MM.1S (cell line): ENCODE measurements around the gene SPACA7.

ENCODE experiments used
- DNase-seq: peaks from one replicate; pipeline ENCODE4 v3.0.0-alpha.2; 2015
- H2AFZ ChIP-seq: fragments of 300-600 bp; sonication (generic); 2 replicates; pipeline ENCODE4 v1.6.0; 2016; ENCODE audit warnings: antibody characterized with exemption, low read length
- H3F3A ChIP-seq: fragments of 300-600 bp; sonication (generic); 2 replicates; pipeline ENCODE4 v1.6.1; 2016; ENCODE audit warnings: mild to moderate bottlenecking, antibody characterized with exemption, low read length, moderate library complexity, mixed read lengths; ENCODE audit not compliant: insufficient read depth
- H3K27ac ChIP-seq: fragments of 300-600 bp; sonication (generic); 2 replicates; pipeline ENCODE4 v1.5.1; 2016; ENCODE audit warnings: mild to moderate bottlenecking, low read length
- H3K27me3 ChIP-seq: fragments of 300-600 bp; sonication (generic); replicated peaks from 2 replicates; pipeline ENCODE4 v1.6.0; 2016; ENCODE audit warnings: low read length; ENCODE audit not compliant: insufficient read depth
- H3K36me3 ChIP-seq: fragments of 300-600 bp; sonication (generic); replicated peaks from 2 replicates; pipeline ENCODE4 v1.6.1; 2016; ENCODE audit warnings: mild to moderate bottlenecking, low read length, mixed read lengths; ENCODE audit not compliant: insufficient read depth
- H3K4me1 ChIP-seq: fragments of 300-600 bp; sonication (generic); 2 replicates; pipeline ENCODE4 v1.6.1; 2016; ENCODE audit warnings: low read length, mixed read lengths
- H3K4me2 ChIP-seq: fragments of 300-600 bp; sonication (generic); 2 replicates; pipeline ENCODE4 v1.6.0; 2016; ENCODE audit warnings: low read depth, low read length
- H3K4me3 ChIP-seq: fragments of 300-600 bp; sonication (generic); 2 replicates; pipeline ENCODE4 v1.5.1; 2016; ENCODE audit warnings: low read length, mixed read lengths
- H3K79me2 ChIP-seq: fragments of 300-600 bp; sonication (generic); 2 replicates; pipeline ENCODE4 v1.6.1; 2016; ENCODE audit warnings: mixed run types, low read length, mixed read lengths
- H3K9ac ChIP-seq: fragments of 300-600 bp; sonication (generic); 2 replicates; pipeline ENCODE4 v1.6.1; 2016; ENCODE audit warnings: low read length, mixed read lengths
- H3K9me2 ChIP-seq: fragments of 300-600 bp; sonication (generic); replicated peaks from 2 replicates; pipeline ENCODE4 v1.6.1; 2016; ENCODE audit warnings: mild to moderate bottlenecking, low read length, mixed read lengths; ENCODE audit not compliant: insufficient read depth
- H3K9me3 ChIP-seq: fragments of 300-600 bp; sonication (generic); replicated peaks from 2 replicates; pipeline ENCODE4 v1.6.1; 2016; ENCODE audit warnings: mild to moderate bottlenecking, low read length, mixed read lengths; ENCODE audit not compliant: insufficient read depth
- H4K20me1 ChIP-seq: fragments of 300-600 bp; sonication (generic); 2 replicates; pipeline ENCODE4 v1.6.1; 2016; ENCODE audit warnings: mild to moderate bottlenecking, low read length, moderate library complexity, mixed read lengths; ENCODE audit not compliant: insufficient read depth
- CTCF ChIP-seq: fragments of 300-600 bp; sonication (generic); IDR thresholded peaks from 2 replicates; pipeline ENCODE4 v1.5.1; 2016; ENCODE audit warnings: antibody characterized with exemption, low read length, mixed read lengths
- EZH2 ChIP-seq: fragments of 300-600 bp; sonication (generic); optimal IDR thresholded peaks from 2 replicates; pipeline ENCODE3; 2017; ENCODE audit warnings: low read depth, mild to moderate bottlenecking, antibody characterized with exemption, low read length, mixed read lengths
- EZH2phosphoT487 ChIP-seq: fragments of 300-600 bp; sonication (generic); IDR thresholded peaks from 2 replicates; pipeline ENCODE4 v1.6.1; 2018; ENCODE audit warnings: antibody characterized with exemption, low read length

Gene SPACA7

GRCh38 chr13:112349681-112350080, 26.5 kb upstream of the SPACA7 start:
- Histone ChIP-seq H2AFZ (no peak overlapping the region), H3K79me2 (no peaks in the 10 kb centered on the region), H3K27ac (no peak overlapping the region), H3K4me2 (no peak overlapping the region), H3K9me2 (no peaks in the 10 kb centered on the region), H3K4me3 (no peak overlapping the region), H3K27me3 (no peaks in the 10 kb centered on the region; the same call in 1 of the 2 replicates), H3F3A (no peaks in the 10 kb centered on the region), H4K20me1 (no peaks in the 10 kb centered on the region), H3K4me1 (no peaks in the 10 kb centered on the region), H3K36me3 (no peaks in the 10 kb centered on the region), H3K9ac (no peak overlapping the region), H3K9me3 (no peaks in the 10 kb centered on the region)
- TF ChIP-seq EZH2 (no peak), CTCF (no peak), EZH2phosphoT487 (no peak)
- DNase-seq, result no peak

GRCh38 chr13:112350300-112350699, 25.9 kb upstream of the SPACA7 start:
- no peaks in the 10 kb centered on the region for H3K36me3 ChIP-seq
- no peak for TF ChIP-seq EZH2
- no peak for TF ChIP-seq EZH2phosphoT487
- no peak for TF ChIP-seq CTCF
- H4K20me1 ChIP-seq, result no peaks in the 10 kb centered on the region
- no peaks in the 10 kb centered on the region for H3F3A ChIP-seq
- H3K27me3 ChIP-seq, result no peaks in the 10 kb centered on the region; the same call in 1 of the 2 replicates
- no peaks in the 10 kb centered on the region for H3K9me2 ChIP-seq
- no peaks in the 10 kb centered on the region for H3K79me2 ChIP-seq
- H3K9ac ChIP-seq, result no peak overlapping the region
- H3K4me2 ChIP-seq, result no peak overlapping the region
- no peak overlapping the region for H3K4me3 ChIP-seq
- no peaks in the 10 kb centered on the region for H3K9me3 ChIP-seq
- no peak overlapping the region for H3K27ac ChIP-seq
- no peak for DNase-seq
- H3K4me1 ChIP-seq, result no peaks in the 10 kb centered on the region
- no peak overlapping the region for H2AFZ ChIP-seq

- H3K9me2 ChIP-seq, result no peaks in the 10 kb centered on the region
- H3K4me1 ChIP-seq, result no peaks in the 10 kb centered on the region
- no peak overlapping the region for H3K4me3 ChIP-seq
- DNase-seq, result no peak
- H3K27ac ChIP-seq, result no peak overlapping the region
- no peaks in the 10 kb centered on the region for H3K9me3 ChIP-seq
- H3K4me2 ChIP-seq, result no peak overlapping the region
- no peaks in the 10 kb centered on the region; the same call in 1 of the 2 replicates for H3K27me3 ChIP-seq
- no peak overlapping the region for H3K9ac ChIP-seq
- H2AFZ ChIP-seq, result no peak overlapping the region
- H4K20me1 ChIP-seq, result no peaks in the 10 kb centered on the region
- no peaks in the 10 kb centered on the region for H3K36me3 ChIP-seq
- TF ChIP-seq EZH2, result no peak
- no peaks in the 10 kb centered on the region for H3F3A ChIP-seq
- no peaks in the 10 kb centered on the region for H3K79me2 ChIP-seq
Measured at GRCh38 chr13:112351825-112352224, 24.3 kb upstream of the SPACA7 start.

- Histone ChIP-seq H3K9ac (no peak overlapping the region), H3K79me2 (no peaks in the 10 kb centered on the region), H4K20me1 (no peaks in the 10 kb centered on the region), H3K36me3 (no peaks in the 10 kb centered on the region), H3K27me3 (no peaks in the 10 kb centered on the region), H3K4me3 (no peak overlapping the region), H2AFZ (no peak overlapping the region), H3K9me3 (no peaks in the 10 kb centered on the region), H3K9me2 (no peaks in the 10 kb centered on the region), H3F3A (no peaks in the 10 kb centered on the region), H3K4me2 (no peak overlapping the region), H3K4me1 (no peaks in the 10 kb centered on the region), H3K27ac (no peak overlapping the region)
- TF ChIP-seq EZH2, result no peak
- no peak for TF ChIP-seq CTCF
- no peak for TF ChIP-seq EZH2phosphoT487
- DNase-seq, result no peak
Measured at GRCh38 chr13:112353856-112354255, 22.3 kb upstream of the SPACA7 start.
